ENCODE data around the gene CIRBP.

- TF ChIP-seq CTCF (conservative IDR thresholded peaks at IDR 0.05; ENCODE audit: low read length) (no peak), EZH2phosphoT487 (IDR thresholded peaks at IDR 0.05; ENCODE audit: borderline replicate concordance, low read depth, low read length) (no peak)
These were observed 15.0 kb upstream of the CIRBP start for GRCh38 chr19:1254081-1254527.

All from OCI-LY7 (cell line).